SK-N-SH (cell line): Measurements from ENCODE around the gene XIST. TPM values are rescaled to one million over a fixed set of nuclear protein-coding genes. Genes with fewer than 3 reads are reported as not detected.

Source experiments
- CTCF ChIA-PET: fragments of 300-600, 350-600 bp; formaldehyde crosslinking; extraction: SDS; loops from one replicate; lab custom pipeline; 2021; lab: Yijun Ruan, JAX
- POLR2A ChIA-PET: fragments of 350-600 bp; sonication (Branson Sonifier 250); formaldehyde crosslinking; extraction: SDS; loops from one replicate; lab custom pipeline; 2020; ENCODE audit warnings: antibody characterized with exemption, inconsistent platforms; lab: Yijun Ruan, JAX
- DNase-seq: peaks from one replicate; pipeline ENCODE4 v3.0.0; 2012
- H2AFZ ChIP-seq: fragments of 200-600 bp; sonication (generic); 2 replicates; pipeline ENCODE4 v1.8.1; 2016; ENCODE audit warnings: antibody characterized with exemption, mild to moderate bottlenecking, low read depth
- H3F3A ChIP-seq: fragments of 200-600 bp; sonication (generic); replicated peaks from 2 replicates; pipeline ENCODE3; 2016; ENCODE audit warnings: antibody characterized with exemption, mild to moderate bottlenecking; ENCODE audit not compliant: insufficient read depth
- H3K27ac ChIP-seq, 2 experiments: fragments of 200-500 bp in 1 of 2; fragments of 200-600 bp in 1 of 2; sonication (Bioruptor generic) in 1 of 2; sonication (generic), shearing (Covaris generic) in 1 of 2; 2 replicates each; pipeline versions ENCODE4 v1.5.1 to v1.6.1; 2014 to 2016; ENCODE audit warnings: low read depth in 2 of 2, inconsistent platforms in 1 of 2, low read length in 1 of 2, mild to moderate bottlenecking in 1 of 2, mixed read lengths in 1 of 2
- H3K27me3 ChIP-seq: fragments of 200-600 bp; sonication (generic), shearing (Covaris generic); 2 replicates; pipeline ENCODE4 v1.6.1; 2016; ENCODE audit warnings: mixed run types; ENCODE audit not compliant: insufficient read depth
- H3K36me3 ChIP-seq, 2 experiments: fragments of 200-500 bp in 1 of 2; fragments of 200-600 bp in 1 of 2; sonication (Bioruptor generic) in 1 of 2; sonication (generic) in 1 of 2; replicated peaks in 1 of 2; 2 replicates each; pipeline versions ENCODE3 to v1.5.1; 2014 to 2016; ENCODE audit warnings: low read length in 1 of 2, mild to moderate bottlenecking in 1 of 2; ENCODE audit not compliant: insufficient read depth in 2 of 2, control insufficient read depth in 1 of 2
- H3K4me1 ChIP-seq, 2 experiments: fragments of 200-500 bp in 1 of 2; fragments of 200-600 bp in 1 of 2; sonication (Bioruptor generic) in 1 of 2; sonication (generic), shearing (Covaris generic) in 1 of 2; 2 replicates each; pipeline versions ENCODE4 v1.5.1 to v1.6.1; 2014 to 2016; ENCODE audit warnings: low read depth in 1 of 2, low read length in 1 of 2, mixed run types in 1 of 2; ENCODE audit not compliant: insufficient read depth in 2 of 2, control insufficient read depth in 1 of 2
- H3K4me2 ChIP-seq: fragments of 200-600 bp; sonication (generic), shearing (Covaris generic); 2 replicates; pipeline ENCODE4 v1.6.1; 2017; ENCODE audit warnings: mixed run types
- H3K4me3 ChIP-seq, 2 experiments: fragments of 200-500 bp in 1 of 2; fragments of 200-600 bp in 1 of 2; sonication (Bioruptor generic) in 1 of 2; sonication (generic), shearing (Covaris generic) in 1 of 2; 2 replicates each; pipeline versions ENCODE4 v1.5.1 to v1.8.1; 2014 to 2016; ENCODE audit warnings: low read depth in 2 of 2, inconsistent platforms in 1 of 2, low read length in 1 of 2, mild to moderate bottlenecking in 1 of 2, mixed read lengths in 1 of 2, moderate library complexity in 1 of 2
- H3K79me2 ChIP-seq: fragments of 200-600 bp; sonication (generic); 2 replicates; pipeline ENCODE4 v1.8.1; 2017; ENCODE audit warnings: mild to moderate bottlenecking; ENCODE audit not compliant: insufficient read depth
- H3K9ac ChIP-seq: fragments of 200-600 bp; sonication (generic); 2 replicates; pipeline ENCODE4 v1.6.1; 2017; ENCODE audit warnings: mixed run types
- H3K9me2 ChIP-seq: fragments of 200-600 bp; sonication (generic); 2 replicates; pipeline ENCODE4 v1.6.1; 2017; ENCODE audit warnings: mixed run types
- H3K9me3 ChIP-seq: fragments of 200-600 bp; sonication (generic); 2 replicates; pipeline ENCODE4 v1.6.1; 2017; ENCODE audit warnings: mixed run types, mild to moderate bottlenecking, moderate library complexity
- H4K20me1 ChIP-seq: fragments of 200-600 bp; sonication (generic); 2 replicates; pipeline ENCODE4 v1.6.1; 2017; ENCODE audit warnings: mild to moderate bottlenecking, mixed run types; ENCODE audit not compliant: insufficient read depth
- CTCF ChIP-seq: fragments of 200-600 bp; sonication (generic); IDR thresholded peaks from 2 replicates; pipeline ENCODE4 v1.6.1; 2017; ENCODE audit warnings: antibody characterized with exemption, mild to moderate bottlenecking, moderate library complexity
- EP300 ChIP-seq, 2 experiments: IDR thresholded peaks; 2 replicates each; pipeline versions ENCODE4 v1.4.0 to v1.6.1; 2012; ENCODE audit warnings: borderline replicate concordance in 1 of 2, low read depth in 1 of 2, low read length in 1 of 2
- EZH2phosphoT487 ChIP-seq: fragments of 200-600 bp; sonication (generic); IDR thresholded peaks from 2 replicates; pipeline ENCODE4 v1.6.1; 2017; ENCODE audit warnings: low read depth, mixed run types, mild to moderate bottlenecking, antibody characterized with exemption, moderate library complexity, borderline replicate concordance
- IRF3 ChIP-seq: fragments of 150-350 bp; IDR thresholded peaks from 2 replicates; pipeline ENCODE4 v1.6.1; 2016; ENCODE audit warnings: mild to moderate bottlenecking, low read depth, low read length
- JUND ChIP-seq: IDR thresholded peaks from 2 replicates; pipeline ENCODE4 v1.4.0; 2012
- MAX ChIP-seq: IDR thresholded peaks from 2 replicates; pipeline ENCODE4 v1.4.0; 2012; ENCODE audit warnings: low read depth
- MEF2A ChIP-seq: IDR thresholded peaks from 2 replicates; pipeline ENCODE4 v1.4.0; 2012; ENCODE audit warnings: low read depth, borderline replicate concordance
- TAF1 ChIP-seq: IDR thresholded peaks from 2 replicates; pipeline ENCODE4 v1.6.1; 2012; ENCODE audit warnings: low read depth, mild to moderate bottlenecking, low read length, moderate library complexity, borderline replicate concordance
- TEAD4 ChIP-seq: IDR thresholded peaks from 2 replicates; pipeline ENCODE4 v1.4.0; 2012; ENCODE audit warnings: mild to moderate bottlenecking, borderline replicate concordance; ENCODE audit not compliant: insufficient read depth
- ZBTB33 ChIP-seq: IDR thresholded peaks from 2 replicates; pipeline ENCODE4 v1.4.0; 2012; ENCODE audit warnings: low read depth, borderline replicate concordance
- whole genome bisulfite sequencing: methylation state at CpG from one replicate; pipeline ENCODE4 v1.1.6; 2017; ENCODE audit warnings: low lambda C conversion rate; 5-methylcytosine and 5-hydroxymethylcytosine counted together
- polyA plus RNA-seq, 3 experiments: library from polyadenylated mRNA; depleted of rRNA; stranded (reverse); fragments of >200 nt; gene quantifications; 2 replicates each; pipeline ENCODE4 v1.2.3, GENCODE V29; 2012
- TF ChIP-seq, protein P1 (sequence below): fragments of 150-350 bp; IDR thresholded peaks from 2 replicates; pipeline ENCODE4 v1.6.1; 2017; ENCODE audit warnings: antibody characterized with exemption, low read length, low read depth, borderline replicate concordance

The XIST gene
- polyA plus RNA-seq, 1 of the 3 experiments (the other 2 are of a cell fraction), result 135 TPM

GRCh38 chrX:73822775-73823174, 29.7 kb downstream of the XIST start:
- H3K9me3 ChIP-seq, result no peaks in the 10 kb centered on the region
- ChIA-PET CTCF (no interaction called here), POLR2A (no interaction called here)
- H3K79me2 ChIP-seq, result peaks cover 46% of the 10 kb centered on the region
- no peak overlapping the region for H2AFZ ChIP-seq
- peaks cover 98% of the 10 kb centered on the region for H4K20me1 ChIP-seq
- no peak for DNase-seq
- peaks cover 4% of the 10 kb centered on the region for H3F3A ChIP-seq
- no peaks in the 10 kb centered on the region; a peak in 1 of 4 replicates for H3K4me1 ChIP-seq
- no peaks in the 10 kb centered on the region for H3K9me2 ChIP-seq
- TF ChIP-seq TAF1, result no peak
- TF ChIP-seq JUND, result no peak
- TF ChIP-seq TEAD4, result no peak
- no peak for TF ChIP-seq IRF3
- TF ChIP-seq, protein P1, sequence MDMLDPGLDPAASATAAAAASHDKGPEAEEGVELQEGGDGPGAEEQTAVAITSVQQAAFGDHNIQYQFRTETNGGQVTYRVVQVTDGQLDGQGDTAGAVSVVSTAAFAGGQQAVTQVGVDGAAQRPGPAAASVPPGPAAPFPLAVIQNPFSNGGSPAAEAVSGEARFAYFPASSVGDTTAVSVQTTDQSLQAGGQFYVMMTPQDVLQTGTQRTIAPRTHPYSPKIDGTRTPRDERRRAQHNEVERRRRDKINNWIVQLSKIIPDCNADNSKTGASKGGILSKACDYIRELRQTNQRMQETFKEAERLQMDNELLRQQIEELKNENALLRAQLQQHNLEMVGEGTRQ, result no peak
- TF ChIP-seq ZBTB33, result no peak
- no peak for TF ChIP-seq CTCF
- TF ChIP-seq EP300 (IDR thresholded peaks at IDR 0.05; ENCODE audit: borderline replicate concordance in 1 of 2, low read depth in 1 of 2, low read length in 1 of 2), result no peak
- TF ChIP-seq EZH2phosphoT487, result no peak
- TF ChIP-seq MAX, result no peak
- TF ChIP-seq MEF2A, result no peak
- WGBS, result 47% methylated on average over 4 of the region's 4 CpGs
- no peak overlapping the region for H3K9ac ChIP-seq
- H3K4me2 ChIP-seq, result no peak overlapping the region
- no peak overlapping the region for H3K27ac ChIP-seq
- no peak overlapping the region for H3K4me3 ChIP-seq
- no peaks in the 10 kb centered on the region for H3K27me3 ChIP-seq
- H3K36me3 ChIP-seq, result peaks cover 33 to 68% of the 10 kb centered on the region in 2 experiments
